GM12872 (cell line): ENCODE measurements around the gene ASTL.

ENCODE experiments used
- CTCF ChIP-seq: IDR thresholded peaks from 3 replicates; pipeline ENCODE4 v1.5.1; 2011; ENCODE audit warnings: low read depth, mild to moderate bottlenecking, low read length, moderate library complexity; ENCODE audit not compliant: insufficient read depth

The ASTL gene

GRCh38 chr2:96089356-96090195 lies 48.7 kb downstream of the ASTL start:
- no peak for TF ChIP-seq CTCF

- TF ChIP-seq CTCF, result no peak
These were observed 49.7 kb downstream of the ASTL start for GRCh38 chr2:96088340-96089335.

GRCh38 chr2:96087130-96087529 lies 51.2 kb downstream of the ASTL start:
- no peak for TF ChIP-seq CTCF

- no peak for TF ChIP-seq CTCF
These were observed 52.6 kb downstream of the ASTL start for GRCh38 chr2:96085541-96086355.

- TF ChIP-seq CTCF, result no peak
These were observed 54.1 kb downstream of the ASTL start for GRCh38 chr2:96083989-96084857.

DNA sequence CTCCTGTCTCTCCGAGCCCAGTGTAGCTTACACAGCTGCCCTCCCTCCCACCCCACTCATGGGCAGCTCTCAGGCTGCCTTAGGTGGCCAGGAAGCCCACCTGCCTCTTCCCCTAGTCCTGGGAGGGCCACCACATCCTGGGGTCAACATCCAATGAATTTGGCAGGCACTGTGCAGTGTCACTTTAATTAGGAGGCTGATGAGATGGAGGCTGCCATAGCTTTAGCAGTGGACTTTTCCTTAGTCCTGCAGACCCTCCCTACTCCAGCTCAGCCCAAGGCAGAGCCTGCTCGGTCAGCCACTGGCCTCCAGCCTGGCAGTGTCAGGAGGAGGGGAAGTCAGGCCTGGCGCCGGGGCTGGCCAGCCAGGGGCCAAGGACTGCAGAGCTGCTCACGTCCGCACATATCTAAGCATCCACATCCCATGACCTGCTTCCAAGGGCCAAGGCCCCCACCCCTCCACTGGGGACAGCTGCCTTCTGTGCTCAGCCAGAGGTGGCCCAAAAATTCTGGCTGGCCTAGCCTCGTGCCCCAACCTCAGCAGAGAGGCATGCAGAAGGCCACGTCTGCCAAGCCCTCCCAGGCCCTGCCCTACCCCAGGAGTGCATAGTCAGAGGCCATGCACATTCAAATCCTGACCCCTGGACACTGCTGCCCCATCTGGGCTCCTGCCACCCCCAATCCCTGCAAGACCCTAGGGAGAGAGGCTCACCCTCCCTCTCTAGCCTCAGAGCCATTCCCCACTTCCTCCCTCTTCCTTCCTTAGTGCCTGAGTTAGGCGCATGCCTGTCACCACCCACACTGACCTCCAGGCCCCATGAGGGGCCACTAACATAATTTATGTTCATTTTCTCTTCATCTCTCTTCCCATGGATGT lies 55.0 kb downstream of the ASTL start:
- TF ChIP-seq CTCF, result no peak
